ENCODE measurements around the gene KCNJ11. TPM values are rescaled to one million over a fixed set of nuclear protein-coding genes. Genes with fewer than 3 reads are reported as not detected.

The KCNJ11 gene
- polyA plus RNA-seq, 1 donor from 2014 or later, result 8.0 TPM

DNA sequence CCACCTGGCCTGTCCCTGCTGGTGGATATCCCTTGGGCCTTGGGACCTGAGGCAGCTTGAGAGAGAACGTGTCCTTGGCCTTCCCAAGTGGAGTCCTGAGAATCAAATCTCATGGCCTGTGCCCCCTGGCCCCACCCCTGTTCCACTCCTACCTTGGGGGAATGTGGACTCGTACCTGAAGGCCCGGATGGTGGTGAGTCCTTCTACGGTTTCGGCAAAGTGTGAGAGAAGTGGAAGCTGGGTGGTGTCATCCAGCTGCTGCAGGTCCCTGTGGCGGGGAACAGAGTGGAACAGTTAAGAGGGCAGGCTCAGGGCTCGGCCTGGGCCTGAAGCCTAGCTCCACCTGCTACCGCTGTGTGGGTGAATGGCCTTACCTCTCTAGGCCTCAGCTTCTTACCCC, 14.0 kb upstream of the KCNJ11 start:
- H3K9me2 ChIP-seq (ENCODE audit: insufficient read depth, low read length), result no peaks in the 10 kb centered on the region
- H3F3A ChIP-seq (ENCODE audit: insufficient read depth, low read length, poor library complexity, severe bottlenecking), result no peaks in the 10 kb centered on the region
- H3K9ac ChIP-seq (ENCODE audit: low read length), result no peak overlapping the region
- no peak overlapping the region for H3K4me2 ChIP-seq (ENCODE audit: low read length)
- H3K27ac ChIP-seq (ENCODE audit: low read length), result no peak overlapping the region
- no peaks in the 10 kb centered on the region for H3K79me2 ChIP-seq (replicated peaks; ENCODE audit: insufficient read depth, low read length)
- H4K20me1 ChIP-seq (ENCODE audit: insufficient read depth), result no peaks in the 10 kb centered on the region
- H3K27me3 ChIP-seq (ENCODE audit: insufficient read depth, low read depth, low read length), result no peaks in the 10 kb centered on the region
- TF ChIP-seq REST (IDR thresholded peaks at IDR 0.05; ENCODE audit: borderline replicate concordance) (no peak), EP300 (conservative IDR thresholded peaks at IDR 0.05; ENCODE audit: poor library complexity, severe bottlenecking) (no peak), MXI1 (conservative IDR thresholded peaks at IDR 0.05; ENCODE audit: poor library complexity, severe bottlenecking) (no peak), RAD21 (conservative IDR thresholded peaks at IDR 0.05) (no peak), TAF1 (IDR thresholded peaks at IDR 0.05; ENCODE audit: low read depth) (no peak)
- H3K4me3 ChIP-seq (ENCODE audit: low read length), result no peak overlapping the region
- H2AFZ ChIP-seq (ENCODE audit: low read depth, low read length), result no peak overlapping the region
- no peaks in the 10 kb centered on the region for H3K9me3 ChIP-seq (ENCODE audit: low read length)
- H3K36me3 ChIP-seq (ENCODE audit: insufficient read depth, low read length), result no peaks in the 10 kb centered on the region

DNA sequence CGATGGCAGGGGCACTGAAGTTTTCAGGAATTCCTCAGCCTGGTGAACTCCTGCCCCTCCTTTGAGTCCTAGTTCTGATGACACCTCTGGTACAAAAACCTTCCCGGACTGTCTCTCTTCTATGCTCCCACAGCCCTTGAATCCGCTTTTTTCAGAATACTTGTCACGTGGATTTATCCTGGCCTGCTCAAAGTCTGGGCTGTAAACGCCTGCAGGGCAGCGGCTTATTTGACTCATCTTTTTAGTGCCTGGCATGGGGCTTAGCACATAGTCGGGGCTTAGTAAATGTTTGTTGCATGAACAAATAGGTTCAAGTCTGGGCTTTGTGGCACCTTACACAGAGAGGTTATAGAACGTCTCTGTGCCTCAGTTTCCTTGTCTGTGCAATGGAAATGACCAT, 13.4 kb upstream of the KCNJ11 start:
- no peaks in the 10 kb centered on the region for H3K9me2 ChIP-seq (ENCODE audit: insufficient read depth, low read length)
- H3K4me2 ChIP-seq (ENCODE audit: low read length), result no peak overlapping the region
- H3K27me3 ChIP-seq (ENCODE audit: insufficient read depth, low read depth, low read length), result no peaks in the 10 kb centered on the region
- no peak overlapping the region for H3K4me3 ChIP-seq (ENCODE audit: low read length)
- no peak overlapping the region for H3K9ac ChIP-seq (ENCODE audit: low read length)
- H2AFZ ChIP-seq (ENCODE audit: low read depth, low read length), result no peak overlapping the region
- no peaks in the 10 kb centered on the region for H3K9me3 ChIP-seq (ENCODE audit: low read length)
- H3K79me2 ChIP-seq (replicated peaks; ENCODE audit: insufficient read depth, low read length), result no peaks in the 10 kb centered on the region
- H4K20me1 ChIP-seq (ENCODE audit: insufficient read depth), result no peaks in the 10 kb centered on the region
- H3K36me3 ChIP-seq (ENCODE audit: insufficient read depth, low read length), result no peaks in the 10 kb centered on the region
- no peak overlapping the region for H3K27ac ChIP-seq (ENCODE audit: low read length)
- no peak for TF ChIP-seq EP300 (conservative IDR thresholded peaks at IDR 0.05; ENCODE audit: poor library complexity, severe bottlenecking)
- no peak for TF ChIP-seq MXI1 (conservative IDR thresholded peaks at IDR 0.05; ENCODE audit: poor library complexity, severe bottlenecking)
- TF ChIP-seq SMC3 (conservative IDR thresholded peaks at IDR 0.05; ENCODE audit: poor library complexity), result no peak
- no peak for TF ChIP-seq EZH2 (IDR thresholded peaks at IDR 0.05; ENCODE audit: borderline replicate concordance, insufficient read depth, low read length, poor library complexity, severe bottlenecking)
- no peak for TF ChIP-seq REST (IDR thresholded peaks at IDR 0.05; ENCODE audit: borderline replicate concordance)
- TF ChIP-seq POLR2AphosphoS5 (IDR thresholded peaks at IDR 0.05), result no peak
- TF ChIP-seq TAF1 (IDR thresholded peaks at IDR 0.05; ENCODE audit: low read depth), result no peak
- TF ChIP-seq RAD21 (conservative IDR thresholded peaks at IDR 0.05), result no peak
- TF ChIP-seq, protein P1, sequence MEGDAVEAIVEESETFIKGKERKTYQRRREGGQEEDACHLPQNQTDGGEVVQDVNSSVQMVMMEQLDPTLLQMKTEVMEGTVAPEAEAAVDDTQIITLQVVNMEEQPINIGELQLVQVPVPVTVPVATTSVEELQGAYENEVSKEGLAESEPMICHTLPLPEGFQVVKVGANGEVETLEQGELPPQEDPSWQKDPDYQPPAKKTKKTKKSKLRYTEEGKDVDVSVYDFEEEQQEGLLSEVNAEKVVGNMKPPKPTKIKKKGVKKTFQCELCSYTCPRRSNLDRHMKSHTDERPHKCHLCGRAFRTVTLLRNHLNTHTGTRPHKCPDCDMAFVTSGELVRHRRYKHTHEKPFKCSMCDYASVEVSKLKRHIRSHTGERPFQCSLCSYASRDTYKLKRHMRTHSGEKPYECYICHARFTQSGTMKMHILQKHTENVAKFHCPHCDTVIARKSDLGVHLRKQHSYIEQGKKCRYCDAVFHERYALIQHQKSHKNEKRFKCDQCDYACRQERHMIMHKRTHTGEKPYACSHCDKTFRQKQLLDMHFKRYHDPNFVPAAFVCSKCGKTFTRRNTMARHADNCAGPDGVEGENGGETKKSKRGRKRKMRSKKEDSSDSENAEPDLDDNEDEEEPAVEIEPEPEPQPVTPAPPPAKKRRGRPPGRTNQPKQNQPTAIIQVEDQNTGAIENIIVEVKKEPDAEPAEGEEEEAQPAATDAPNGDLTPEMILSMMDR (IDR thresholded peaks at IDR 0.05; ENCODE audit: poor library complexity, severe bottlenecking), result no peak
- no peaks in the 10 kb centered on the region for H3F3A ChIP-seq (ENCODE audit: insufficient read depth, low read length, poor library complexity, severe bottlenecking)

Measured in neural cell (in vitro differentiated cells).